A673 (cell line): ENCODE data around the gene ALKBH2.

Source experiments
- CTCF ChIP-seq: fragments of 300-800, 200-600 bp; sonication (generic); conservative IDR thresholded peaks from 2 replicates; pipeline ENCODE4 v1.5.1; 2017; ENCODE audit warnings: low read depth, mild to moderate bottlenecking, antibody characterized with exemption, low read length, moderate library complexity, mixed read lengths
- EZH2 ChIP-seq: fragments of 200-600 bp; sonication (generic); IDR thresholded peaks from 2 replicates; pipeline ENCODE4 v1.6.1; 2017; ENCODE audit warnings: borderline replicate concordance, low read depth, mild to moderate bottlenecking, mixed read lengths, antibody characterized with exemption, low read length; ENCODE audit not compliant: poor library complexity, severe bottlenecking

- TF ChIP-seq CTCF = no peak
- TF ChIP-seq EZH2 = no peak
Observed at GRCh38 chr12:109047081-109047805, 46.0 kb downstream of the ALKBH2 start.
